ENCODE data around the gene PDCD4. TPM values are rescaled to one million over a fixed set of nuclear protein-coding genes. Genes with fewer than 3 reads are reported as not detected.

PDCD4 gene
- total and polyA plus RNA-seq, 3 donors from 2014 or later, result 64.0 to 124 (median 71.1) TPM

- Histone ChIP-seq H3K4me3 (no peak overlapping the region), H3K9me3 (no peaks in the 10 kb centered on the region), H3K27me3 (no peaks in the 10 kb centered on the region), H3K4me1 (no peaks in the 10 kb centered on the region), H3K27ac (no peak overlapping the region), H3K36me3 (ENCODE audit: low read depth, missing control alignments) (no peaks in the 10 kb centered on the region)
- TF ChIP-seq CTCF (IDR thresholded peaks at IDR 0.05), result no peak
- no peak for TF ChIP-seq POLR2A (IDR thresholded peaks at IDR 0.05)
- no peak for DNase-seq
- intact Hi-C loops (cut with DNase I; ENCODE audit: low total_unique reads), result no loop called here
- 69 to 75% methylated on average over 5 of the region's 5 CpGs for WGBS, 2 donors
These were observed 73.2 kb downstream of the PDCD4 start for GRCh38 chr10:110944792-110945396.

GRCh38 chr10:110946496-110946895 lies 74.8 kb downstream of the PDCD4 start:
- Histone ChIP-seq H3K4me3 (no peak overlapping the region), H3K36me3 (ENCODE audit: low read depth, missing control alignments) (no peaks in the 10 kb centered on the region), H3K27me3 (no peaks in the 10 kb centered on the region), H3K4me1 (no peaks in the 10 kb centered on the region), H3K9me3 (no peaks in the 10 kb centered on the region), H3K27ac (no peak overlapping the region)
- DNase-seq, result no peak
- no peak for TF ChIP-seq CTCF (IDR thresholded peaks at IDR 0.05)
- no peak for TF ChIP-seq POLR2A (IDR thresholded peaks at IDR 0.05)
- WGBS, 2 donors, result 92 to 95% methylated on average over 1 of the region's 1 CpG
- intact Hi-C loops (cut with DNase I; ENCODE audit: low total_unique reads), result no loop called here

- TF ChIP-seq CTCF (IDR thresholded peaks at IDR 0.05) (no peak), POLR2A (IDR thresholded peaks at IDR 0.05) (no peak)
- no peak for DNase-seq
- no peak overlapping the region for H3K4me3 ChIP-seq
- H3K27me3 ChIP-seq, result no peaks in the 10 kb centered on the region
- H3K4me1 ChIP-seq, result no peaks in the 10 kb centered on the region
- peaks cover 2% of the 10 kb centered on the region for H3K36me3 ChIP-seq (ENCODE audit: low read depth, missing control alignments)
- intact Hi-C loops (cut with DNase I; ENCODE audit: low total_unique reads), result no loop called here
- no peak overlapping the region for H3K27ac ChIP-seq
- WGBS, 2 donors, result 70 to 71% methylated on average over 4 of the region's 4 CpGs
- no peaks in the 10 kb centered on the region for H3K9me3 ChIP-seq
These were observed 75.4 kb downstream of the PDCD4 start for GRCh38 chr10:110947061-110947595.

Other genes starting within 250 kb of the PDCD4 start
- 1 to 10 TPM; 3.1 to 5.3 TPM for gene RBM20, start 227.6 kb upstream of the PDCD4 start, total RNA-seq
- gene RBM20, start 227.6 kb upstream of the PDCD4 start, polyA plus RNA-seq (ENCODE audit: insufficient read depth, low read depth, low replicate concordance), result 1.7 TPM
- gene BBIP1, start 47.3 kb downstream of the PDCD4 start, total RNA-seq, result 10 to 100 TPM; 41.8 to 57.7 TPM
- 202 TPM for gene BBIP1, start 47.3 kb downstream of the PDCD4 start, polyA plus RNA-seq (ENCODE audit: insufficient read depth, low read depth, low replicate concordance)
- 100 to 1,000 TPM in 1 of 2 donors, 10 to 100 TPM in 1; 91.1 to 104 TPM for gene SHOC2, start 47.7 kb downstream of the PDCD4 start, total RNA-seq
- 61.5 TPM for gene SHOC2, start 47.7 kb downstream of the PDCD4 start, polyA plus RNA-seq (ENCODE audit: insufficient read depth, low read depth, low replicate concordance)
- gene ADRA2A, start 205.1 kb downstream of the PDCD4 start, total RNA-seq, result 1 to 10 TPM; 5.7 to 6.9 TPM
- 6.5 TPM for gene ADRA2A, start 205.1 kb downstream of the PDCD4 start, polyA plus RNA-seq (ENCODE audit: insufficient read depth, low read depth, low replicate concordance)